LNCAP (cell line): Measurements from ENCODE around the gene SCAF1.

Experiments used
- CTCF ChIP-seq: fragments of 450-650 bp; IDR thresholded peaks from 2 replicates; pipeline ENCODE4 v1.5.1; 2017; ENCODE audit warnings: mild to moderate bottlenecking

SCAF1 gene

GRCh38 chr19:49645592-49645991 is 3.6 kb downstream of the SCAF1 start:
- TF ChIP-seq CTCF = no peak

GRCh38 chr19:49645995-49646394 is 4.0 kb downstream of the SCAF1 start:
- TF ChIP-seq CTCF = no peak

GRCh38 chr19:49646586-49646985 is 4.6 kb downstream of the SCAF1 start:
- no peak for TF ChIP-seq CTCF

GRCh38 chr19:49651029-49651819 is 9.2 kb downstream of the SCAF1 start:
- TF ChIP-seq CTCF = no peak

GRCh38 chr19:49651820-49652550 is 10.0 kb downstream of the SCAF1 start:
- no peak for TF ChIP-seq CTCF

- TF ChIP-seq CTCF = no peak
Observed at GRCh38 chr19:49652551-49653465, 10.8 kb downstream of the SCAF1 start.

GRCh38 chr19:49653466-49653806 is 11.4 kb downstream of the SCAF1 start:
- no peak for TF ChIP-seq CTCF
